T47D (cell line): ENCODE results near the gene TMEM30A.

Experiments
- DNase-seq, 2 experiments: peaks; one replicate each; pipeline versions ENCODE4 v3.0.0 to v3.0.0-alpha.2; 2011 to 2012; ENCODE audit warnings: low read depth in 1 of 2, low spot score in 1 of 2
- JUND ChIP-seq: IDR thresholded peaks from 2 replicates; pipeline ENCODE4 v1.6.1; 2012; ENCODE audit warnings: low read depth
- in situ Hi-C: cut with HindIII; loops from 2 replicates; pipeline ENCODE4 v1.10.0; 2016; ENCODE audit warnings: low sequenced_read_pairs, low pct_unique_long_range_greater_than_20kb

TMEM30A gene

DNA sequence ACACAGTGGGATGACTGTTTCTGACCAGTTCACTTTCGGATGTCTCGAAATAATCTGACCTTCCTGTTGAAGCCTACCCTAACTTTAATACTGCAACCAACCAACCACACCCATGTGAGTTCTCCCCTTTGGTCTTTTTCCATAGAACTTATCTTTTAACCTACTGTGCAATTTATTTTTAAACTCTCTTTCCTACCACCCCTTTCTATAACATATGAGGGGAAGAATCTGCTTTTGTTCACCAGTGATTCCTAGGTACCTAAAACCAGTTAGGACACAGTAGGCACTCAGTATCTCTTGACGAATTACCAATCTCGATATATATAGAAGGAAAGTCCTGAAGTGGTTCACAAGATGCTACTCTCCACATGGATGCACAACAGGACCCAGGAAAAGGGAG, 48.0 kb downstream of the TMEM30A start:
- TF ChIP-seq JUND = no peak
- DNase-seq = no peak
- in situ Hi-C loops = no loop called here

DNA sequence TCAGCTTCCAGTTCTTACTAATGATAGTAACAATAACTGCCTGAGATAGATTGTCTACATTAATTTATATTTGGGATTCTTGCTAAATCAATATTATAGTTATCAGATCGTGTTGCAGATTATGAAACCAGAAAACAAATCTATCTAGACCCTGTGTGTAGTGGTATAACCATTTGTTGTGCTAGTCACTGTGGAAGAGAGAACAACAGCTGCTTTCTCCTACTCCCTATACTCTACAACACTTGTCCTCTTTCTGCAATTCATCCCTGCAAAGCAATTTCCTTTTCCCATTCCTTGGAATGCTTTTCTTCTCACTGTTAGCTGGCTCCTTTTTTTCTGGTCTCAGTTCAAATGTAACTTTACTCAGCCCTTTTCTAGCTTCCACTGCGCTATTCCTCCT, 49.3 kb downstream of the TMEM30A start:
- in situ Hi-C loops = no loop called here
- no peak for TF ChIP-seq JUND
- no peak for DNase-seq

DNA sequence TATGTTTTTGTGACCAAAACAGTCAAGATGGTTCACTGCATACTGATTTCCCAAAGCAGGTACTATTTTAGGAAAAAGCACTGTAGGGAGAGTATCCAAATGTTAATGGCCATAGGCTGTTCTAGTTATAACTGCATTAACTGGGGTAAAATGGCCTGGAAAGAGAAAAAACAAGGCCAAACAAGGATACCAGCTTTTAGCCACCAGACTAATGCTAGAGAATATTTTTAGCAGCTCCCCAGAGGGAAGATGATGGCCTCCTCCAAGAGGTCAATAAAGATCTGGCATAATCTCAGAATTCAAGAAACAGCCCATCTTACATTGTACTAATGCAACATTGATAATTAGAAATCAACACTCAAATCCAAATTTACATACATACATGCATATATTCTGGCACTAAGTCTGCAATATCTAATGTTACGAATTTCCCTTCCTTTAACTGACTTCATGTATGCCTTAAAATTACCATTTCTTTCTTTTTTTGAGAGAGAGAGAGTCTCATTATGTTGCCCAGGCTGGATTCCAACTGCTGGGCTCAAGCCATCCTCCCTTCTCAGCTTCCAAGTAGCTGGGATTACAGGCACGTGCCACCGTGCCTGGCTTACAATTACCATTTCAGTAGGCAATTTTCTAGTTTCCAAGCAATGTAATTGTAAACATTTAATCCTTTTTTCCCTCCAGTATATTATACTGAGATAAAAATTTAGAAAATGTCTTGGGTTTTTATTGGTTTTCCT, 50.3 kb downstream of the TMEM30A start:
- in situ Hi-C loops = no loop called here
- TF ChIP-seq JUND = no peak
- no peak for DNase-seq

DNA sequence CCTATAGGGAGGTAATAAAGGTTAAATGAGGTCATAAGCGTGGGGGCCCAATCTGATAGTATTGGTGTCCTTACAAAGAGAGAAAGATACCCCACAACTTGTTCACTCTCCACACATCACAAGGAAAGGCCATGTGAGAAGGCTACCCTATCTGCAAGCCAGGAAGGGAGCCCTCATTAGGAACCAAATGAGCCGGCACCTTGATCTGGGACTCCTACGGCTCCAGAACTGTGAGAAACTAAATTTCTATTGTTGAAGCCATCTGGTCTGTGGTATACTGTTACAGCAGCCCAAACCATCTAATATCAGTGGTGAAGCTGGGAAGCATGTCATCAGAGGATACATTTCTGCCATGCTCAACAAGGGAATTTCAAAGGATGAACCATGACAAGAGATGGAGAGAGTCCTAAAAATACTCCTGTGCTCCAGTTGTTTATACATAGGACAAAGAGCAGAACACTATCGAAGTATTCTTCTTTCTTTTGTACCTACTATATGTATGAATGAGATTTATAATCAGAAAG, 51.4 kb downstream of the TMEM30A start:
- DNase-seq = no peak
- in situ Hi-C loops = no loop called here
- TF ChIP-seq JUND = no peak

DNA sequence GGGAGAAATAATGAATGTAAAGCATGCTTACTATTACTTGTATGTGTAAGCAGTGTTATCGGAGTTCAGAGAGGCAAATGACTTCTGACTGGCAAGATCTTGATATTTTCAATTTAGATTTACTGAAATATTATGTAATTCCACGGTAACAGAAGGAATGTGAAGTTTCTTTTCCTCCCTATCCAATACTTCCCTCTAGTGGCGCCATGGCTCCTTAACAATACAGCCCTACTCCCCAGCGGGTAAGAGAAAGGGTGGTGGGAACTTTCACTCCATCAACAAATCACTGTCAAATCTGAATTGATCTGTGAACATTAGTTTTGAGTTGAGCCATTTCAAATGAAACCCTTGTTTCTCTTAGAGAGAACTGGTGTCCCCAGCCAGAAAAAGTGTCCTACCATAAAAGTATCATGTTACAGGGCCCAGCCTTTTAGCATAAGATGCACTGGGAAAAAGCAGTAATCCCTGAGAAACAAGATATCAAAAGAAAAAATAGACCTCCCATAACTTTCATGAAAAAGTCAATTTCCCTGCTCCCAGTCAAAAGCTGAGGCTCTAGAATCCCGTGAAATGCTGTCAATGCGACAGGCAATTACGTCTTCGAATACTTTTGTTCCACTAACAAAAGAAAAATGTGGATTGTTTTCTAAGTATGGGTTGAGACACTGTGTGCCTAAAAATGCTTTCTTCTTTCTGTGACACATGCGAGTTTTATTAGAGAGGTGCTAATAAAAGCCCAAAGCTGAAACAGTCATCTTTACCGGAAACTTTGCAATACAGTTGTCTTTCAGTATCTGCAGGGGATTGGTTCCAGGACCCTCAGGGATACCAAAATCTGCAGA, 53.9 kb downstream of the TMEM30A start:
- peak; percentile 11 to 62 for DNase-seq
- in situ Hi-C loops = no loop called here
- no peak for TF ChIP-seq JUND

DNA sequence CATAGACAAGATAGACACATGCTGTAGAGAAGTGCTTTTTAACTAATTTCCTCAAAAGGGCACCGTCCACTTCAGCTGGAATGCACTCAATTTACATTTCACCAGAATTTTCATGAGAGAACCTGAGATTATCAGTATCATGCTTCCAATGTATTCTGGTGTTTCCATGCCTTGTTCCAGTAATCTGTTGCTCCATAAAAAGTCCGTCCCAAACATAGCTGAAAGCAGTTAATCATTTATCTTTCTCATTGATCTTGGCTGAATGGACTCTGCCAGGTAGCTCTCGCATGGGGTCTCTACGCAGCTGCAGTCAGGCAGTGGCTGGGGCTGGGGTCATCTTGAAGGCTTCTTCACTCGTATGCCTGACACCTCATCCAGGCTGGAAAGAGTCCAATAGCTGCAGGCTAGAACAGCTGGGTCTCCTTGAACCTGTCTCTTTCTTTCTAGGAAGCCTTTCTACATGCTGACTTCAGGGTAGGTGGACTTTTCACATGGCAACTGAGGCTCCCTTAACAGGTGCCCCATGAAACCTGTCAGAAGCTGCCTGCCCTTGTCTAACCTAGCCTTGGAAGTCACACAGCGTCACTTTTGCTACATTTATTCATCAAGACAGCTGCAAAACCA, 60.2 kb downstream of the TMEM30A start:
- TF ChIP-seq JUND = no peak
- in situ Hi-C loops = no loop called here
- no peak for DNase-seq

DNA sequence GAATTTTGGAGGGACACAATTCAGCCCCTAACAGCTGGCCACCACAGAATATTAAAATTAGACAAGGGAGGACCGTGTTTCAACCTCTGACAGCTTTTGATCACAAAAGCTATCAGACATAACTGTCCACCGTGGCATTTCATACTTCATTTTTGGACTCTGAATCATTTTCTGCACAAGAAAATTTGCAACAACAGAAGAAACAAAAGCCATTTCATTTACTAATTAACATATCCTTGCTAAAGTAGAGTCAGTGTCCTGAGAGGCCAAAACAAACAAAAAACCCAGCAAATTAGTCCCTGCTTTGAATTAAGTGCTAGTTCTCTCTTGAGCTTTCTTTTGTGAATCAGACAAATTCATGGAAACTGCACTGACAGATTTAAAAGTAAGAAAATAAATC, 61.2 kb downstream of the TMEM30A start:
- DNase-seq = no peak
- in situ Hi-C loops = no loop called here
- TF ChIP-seq JUND = no peak

DNA sequence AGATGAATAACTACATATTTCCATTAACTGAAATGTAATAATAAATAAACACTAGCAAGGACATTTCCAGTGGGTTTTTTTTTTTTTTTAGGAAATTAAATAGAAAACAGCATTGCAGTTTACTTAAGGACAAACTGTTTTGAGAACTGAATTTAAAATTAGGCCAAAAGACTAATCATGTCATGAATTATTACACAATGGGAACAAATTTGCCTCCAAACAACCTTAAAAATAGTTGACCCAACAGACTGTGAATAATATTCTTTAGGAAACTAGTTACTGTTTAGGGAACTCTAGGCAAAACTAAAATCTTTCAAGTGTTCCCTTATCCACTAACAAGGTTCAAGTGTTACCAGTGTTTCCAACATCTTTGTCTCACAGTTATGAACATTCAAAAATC, 62.3 kb downstream of the TMEM30A start:
- no peak for TF ChIP-seq JUND
- no peak for DNase-seq
- in situ Hi-C loops = no loop called here

DNA sequence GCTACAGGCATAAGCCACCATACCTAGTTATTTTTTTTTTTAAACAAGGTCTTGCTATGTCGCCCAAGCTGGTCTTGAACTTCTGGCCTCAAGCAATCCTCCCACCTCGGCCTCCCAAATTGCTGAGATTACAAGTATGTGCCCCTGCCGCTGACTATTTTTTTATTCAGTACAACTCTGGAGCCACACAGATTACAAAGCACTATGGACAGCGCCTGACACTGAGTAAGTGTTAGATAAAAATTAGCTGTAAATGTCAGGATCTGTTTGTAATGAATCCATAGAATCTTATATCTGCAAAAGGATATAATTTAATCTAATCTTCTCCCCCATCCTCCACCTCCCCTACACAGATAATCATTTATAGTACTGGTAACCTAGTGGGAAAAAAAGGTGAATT, 63.5 kb downstream of the TMEM30A start:
- no peak for DNase-seq
- TF ChIP-seq JUND = no peak
- in situ Hi-C loops = no loop called here

DNA sequence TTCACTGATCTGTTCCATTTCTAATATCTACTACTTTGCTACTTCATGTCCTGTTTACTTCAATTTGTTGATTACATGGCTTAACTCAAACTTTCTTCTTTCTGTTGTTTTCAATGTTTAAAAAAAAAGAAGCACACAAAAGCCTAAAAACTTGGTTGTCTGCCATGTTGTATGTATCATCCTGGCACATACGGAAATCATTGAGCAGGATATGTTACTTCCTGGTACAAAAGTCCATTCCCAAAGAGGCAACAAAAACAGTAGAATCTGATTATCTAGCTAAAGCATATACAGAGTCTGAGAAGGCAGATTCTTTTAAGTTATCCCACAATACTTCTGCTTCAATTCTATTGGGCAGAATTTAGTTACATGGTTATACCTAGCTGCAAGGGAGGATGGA, 64.2 kb downstream of the TMEM30A start:
- in situ Hi-C loops = no loop called here
- no peak for DNase-seq
- TF ChIP-seq JUND = no peak

DNA sequence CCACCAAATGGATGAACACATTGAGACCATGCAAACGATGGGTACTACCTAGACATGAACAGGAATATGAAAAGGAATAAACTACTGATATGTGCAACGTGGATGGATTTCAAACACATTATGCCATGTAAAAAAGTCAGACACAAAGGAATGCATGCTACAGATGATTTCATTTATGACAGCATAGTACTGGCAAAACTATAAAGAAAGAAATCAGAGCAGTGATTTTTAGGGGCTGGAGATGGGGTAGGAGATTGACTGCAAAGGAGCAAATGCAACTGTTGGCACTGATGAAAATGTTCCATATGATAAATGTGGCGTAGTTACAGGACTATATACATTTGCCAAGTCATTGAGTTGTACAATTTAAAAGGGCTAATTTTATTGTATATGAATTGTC, 65.3 kb downstream of the TMEM30A start:
- in situ Hi-C loops = no loop called here
- DNase-seq = no peak
- no peak for TF ChIP-seq JUND

DNA sequence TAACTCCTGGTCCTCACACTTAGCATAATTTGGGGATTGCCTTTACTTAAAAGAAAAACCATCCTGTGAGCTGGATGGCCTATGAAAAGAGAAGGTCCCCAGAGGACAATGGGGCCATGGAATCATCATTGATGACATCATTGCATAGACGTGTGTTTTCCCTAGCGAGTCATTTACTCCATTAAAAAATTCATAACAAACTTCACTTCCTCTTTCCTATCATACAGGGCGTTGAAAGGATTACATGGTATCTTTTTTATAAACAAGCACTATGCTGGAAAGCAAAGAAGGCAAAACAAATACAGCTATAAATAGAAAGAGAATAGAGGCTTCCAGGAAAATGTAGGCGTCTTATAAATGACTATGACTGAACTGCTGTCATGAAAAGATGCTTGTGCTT, 67.4 kb downstream of the TMEM30A start:
- in situ Hi-C loops = no loop called here
- no peak for DNase-seq
- no peak for TF ChIP-seq JUND

DNA sequence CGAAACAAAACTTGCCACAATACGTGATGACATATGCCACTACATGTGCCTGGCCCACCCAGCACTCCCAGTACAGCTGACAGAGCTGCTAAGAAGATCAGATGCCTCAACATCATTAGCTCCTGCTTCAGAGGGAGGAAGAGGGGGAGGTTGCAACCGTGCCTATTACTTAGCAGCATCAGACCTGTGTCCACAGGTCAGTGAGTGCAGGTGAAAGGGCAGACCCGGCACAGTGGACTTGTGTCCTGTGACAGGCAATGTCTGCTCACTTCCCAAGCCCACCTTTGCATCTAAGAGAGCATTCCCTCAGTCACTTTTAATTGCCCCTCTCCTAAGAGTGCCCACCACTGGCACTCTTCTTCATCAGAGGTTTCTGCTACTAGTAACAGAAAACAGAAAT, 69.3 kb downstream of the TMEM30A start:
- in situ Hi-C loops = no loop called here
- no peak for DNase-seq
- no peak for TF ChIP-seq JUND
